ENCODE data around the gene CST1. TPM values are rescaled to one million over a fixed set of nuclear protein-coding genes. Genes with fewer than 3 reads are reported as not detected.
"Not testable (repeated sequence)": the region's sequence is repeated elsewhere in the genome, so short reads cannot be mapped to it uniquely, and the experiment has no call there.

CST1 gene
- total RNA-seq, 1 donor from 2014 or later: not detected

DNA sequence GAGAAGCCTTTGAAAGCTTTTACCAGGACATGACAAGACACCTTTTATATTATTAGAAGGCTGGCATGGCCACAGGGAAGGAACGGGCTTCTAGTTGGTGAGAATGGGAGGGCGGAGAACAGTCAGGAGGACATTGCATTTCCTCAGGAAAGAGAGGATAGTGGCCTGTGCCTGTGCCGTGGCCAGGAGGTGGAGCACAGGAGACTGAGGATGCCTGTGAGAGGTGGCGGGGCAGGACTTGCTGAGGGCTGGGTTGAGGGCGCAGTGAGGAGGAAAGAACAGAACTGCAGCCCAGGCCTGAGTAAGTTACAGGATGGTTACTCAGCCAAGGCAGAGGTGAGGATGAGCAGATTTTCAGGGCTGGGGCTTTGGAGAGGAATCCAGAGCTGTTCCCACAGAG is 27.9 kb downstream of the CST1 start:
- not testable (repeated sequence) for H3K36me3 Mint-ChIP-seq (ENCODE audit: low read depth); DNase-seq (ENCODE audit: low spot score)

DNA sequence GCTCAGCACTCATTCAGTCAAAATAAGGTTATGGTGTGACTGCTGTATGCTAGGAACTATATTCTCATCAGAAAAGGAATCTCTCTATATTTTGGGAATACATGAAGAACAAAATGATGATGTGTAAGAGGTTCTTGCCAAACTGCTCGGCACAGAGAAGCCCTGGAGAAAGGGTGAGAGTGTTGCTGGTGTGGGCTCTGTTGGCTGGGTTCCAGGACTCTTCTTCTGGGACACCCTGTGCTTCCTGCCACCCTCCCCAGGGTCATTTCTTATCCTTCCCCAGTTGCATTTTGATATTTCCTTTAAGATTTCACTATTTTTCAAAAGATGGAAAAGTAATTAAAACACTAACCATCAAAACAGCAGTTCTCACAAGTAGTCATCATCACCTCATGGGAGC is 28.8 kb downstream of the CST1 start:
- intact Hi-C loops (cut with micrococcal nuclease): no loop called here
- DNase-seq (ENCODE audit: low spot score): no peak
- Mint-ChIP-seq H3K27me3 (ENCODE audit: insufficient read depth) (peaks cover 2% of the 10 kb centered on the region), H3K36me3 (ENCODE audit: low read depth) (no peaks in the 10 kb centered on the region), H3K9me3 (peaks cover 1% of the 10 kb centered on the region), H3K27ac (no peak overlapping the region), H3K4me3 (no peak overlapping the region), H3K4me1 (ENCODE audit: low read depth) (no peaks in the 10 kb centered on the region)

More for the DNA sequence above, 27.9 kb downstream of the CST1 start:
- H3K4me1 Mint-ChIP-seq (ENCODE audit: low read depth); intact Hi-C loops (cut with micrococcal nuclease); H3K4me3 Mint-ChIP-seq; H3K27me3 Mint-ChIP-seq (ENCODE audit: insufficient read depth); H3K27ac Mint-ChIP-seq; H3K9me3 Mint-ChIP-seq: not testable (repeated sequence)

DNA sequence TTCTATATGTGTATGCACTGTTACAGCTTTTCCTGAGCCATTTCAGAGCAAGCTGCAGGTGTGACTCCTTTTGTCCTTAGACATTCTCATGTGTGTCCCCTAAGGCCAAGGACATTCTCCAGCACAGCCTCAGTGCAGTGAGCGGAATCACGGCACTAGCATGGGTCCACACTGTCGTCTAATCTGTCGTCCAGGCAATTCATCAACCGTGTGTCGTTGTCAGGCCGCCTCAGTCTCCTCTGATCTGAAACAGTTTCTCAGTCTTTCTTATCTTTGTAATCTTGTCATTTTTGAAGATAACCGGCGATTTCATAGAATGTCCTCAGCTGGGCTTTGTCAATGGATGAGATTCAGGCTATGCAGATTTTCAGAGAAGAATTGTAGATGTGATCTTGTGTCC is 31.4 kb downstream of the CST1 start:
- H3K36me3 Mint-ChIP-seq (ENCODE audit: low read depth): not testable (repeated sequence)

DNA sequence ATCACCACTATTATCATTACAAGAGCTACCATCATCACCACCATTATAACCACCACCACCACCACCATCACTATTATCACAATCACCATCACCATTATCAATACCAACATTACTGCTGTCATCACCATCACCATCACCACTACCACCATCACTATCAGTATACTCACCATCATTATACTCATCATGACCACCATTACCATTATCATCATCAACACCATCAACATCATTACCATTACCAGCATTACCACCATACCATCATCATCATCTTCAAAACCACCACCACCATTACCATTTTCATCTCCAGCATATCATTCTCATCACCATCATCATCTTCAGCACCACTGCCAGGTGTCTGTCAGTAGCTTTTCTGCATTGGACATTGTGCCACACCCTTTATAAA is 39.0 kb downstream of the CST1 start:
- H3K4me1 Mint-ChIP-seq (ENCODE audit: low read depth); DNase-seq (ENCODE audit: low spot score); H3K4me3 Mint-ChIP-seq; H3K9me3 Mint-ChIP-seq; H3K36me3 Mint-ChIP-seq (ENCODE audit: low read depth); H3K27me3 Mint-ChIP-seq (ENCODE audit: insufficient read depth); H3K27ac Mint-ChIP-seq; intact Hi-C loops (cut with micrococcal nuclease): not testable (repeated sequence)

More for the DNA sequence above, 31.4 kb downstream of the CST1 start:
- DNase-seq (ENCODE audit: low spot score); H3K27ac Mint-ChIP-seq; intact Hi-C loops (cut with micrococcal nuclease); H3K27me3 Mint-ChIP-seq (ENCODE audit: insufficient read depth); H3K4me3 Mint-ChIP-seq; H3K9me3 Mint-ChIP-seq; H3K4me1 Mint-ChIP-seq (ENCODE audit: low read depth): not testable (repeated sequence)

DNA sequence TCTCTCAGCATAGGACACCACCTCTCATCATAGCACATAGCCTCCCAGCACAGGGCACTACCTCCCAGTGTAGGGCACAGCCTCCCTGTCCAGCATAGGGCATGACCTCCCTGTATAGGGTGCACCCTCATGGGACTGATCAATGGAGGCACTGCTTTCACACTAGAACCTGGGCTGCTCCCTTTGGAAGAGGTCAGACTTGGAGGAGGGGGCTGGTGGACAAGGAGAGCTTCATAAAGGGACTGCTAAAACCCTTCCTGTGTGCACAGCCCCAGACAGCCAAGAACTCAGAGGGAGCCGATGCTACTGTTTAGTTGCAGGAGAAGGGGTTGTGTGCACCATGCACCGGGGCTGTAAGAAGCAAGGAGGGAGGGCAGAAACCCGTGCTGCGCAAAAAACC is 40.0 kb downstream of the CST1 start:
- DNase-seq (ENCODE audit: low spot score): no peak
- no peak overlapping the region for H3K4me3 Mint-ChIP-seq
- no peaks in the 10 kb centered on the region for H3K36me3 Mint-ChIP-seq (ENCODE audit: low read depth)
- peaks cover 4% of the 10 kb centered on the region for H3K27me3 Mint-ChIP-seq (ENCODE audit: insufficient read depth)
- intact Hi-C loops (cut with micrococcal nuclease): no loop called here
- H3K27ac Mint-ChIP-seq: no peak overlapping the region
- no peaks in the 10 kb centered on the region for H3K9me3 Mint-ChIP-seq
- H3K4me1 Mint-ChIP-seq (ENCODE audit: low read depth): no peaks in the 10 kb centered on the region

DNA sequence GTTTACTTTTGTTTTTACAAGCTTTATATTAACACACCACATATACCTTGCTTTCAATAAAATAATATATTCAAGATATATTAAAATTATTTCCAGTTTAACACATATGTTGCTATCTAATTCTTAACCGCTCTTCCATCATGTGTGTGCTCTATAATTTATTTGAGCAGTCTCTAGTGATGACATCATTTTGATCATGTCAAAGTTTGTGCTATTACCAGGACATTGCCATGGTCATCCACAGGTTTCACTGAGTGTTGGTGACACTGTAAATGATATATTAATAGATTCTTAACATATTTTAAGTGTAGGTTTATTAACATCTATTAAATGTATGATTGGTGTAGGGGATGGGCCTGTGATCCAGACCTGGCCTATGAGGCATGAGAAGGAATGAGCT is 44.8 kb downstream of the CST1 start:
- Mint-ChIP-seq H3K9me3 (no peaks in the 10 kb centered on the region), H3K27ac (no peak overlapping the region), H3K4me1 (ENCODE audit: low read depth) (no peaks in the 10 kb centered on the region), H3K4me3 (no peak overlapping the region), H3K36me3 (ENCODE audit: low read depth) (no peaks in the 10 kb centered on the region), H3K27me3 (ENCODE audit: insufficient read depth) (peaks cover 4% of the 10 kb centered on the region)
- intact Hi-C loops (cut with micrococcal nuclease): no loop called here
- DNase-seq (ENCODE audit: low spot score): no peak

DNA sequence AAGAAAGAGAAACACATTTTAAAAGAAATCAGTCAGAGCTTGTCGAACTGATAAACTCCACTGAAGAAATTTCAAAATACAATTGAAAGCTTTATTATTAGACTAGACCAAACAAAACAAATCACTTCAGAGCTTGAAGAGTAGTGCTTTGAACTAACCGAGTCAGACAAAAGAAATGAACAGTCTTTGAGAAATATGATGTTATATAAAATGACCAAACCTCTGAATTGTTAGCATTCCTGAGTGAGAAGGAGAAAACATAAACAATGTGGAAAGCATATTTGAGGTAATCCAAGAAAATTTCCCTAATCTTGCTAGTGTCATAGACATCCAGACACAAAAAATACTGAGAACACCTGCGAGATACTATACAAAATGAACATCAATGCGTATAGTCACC is 48.7 kb downstream of the CST1 start:
- H3K4me1 Mint-ChIP-seq (ENCODE audit: low read depth): no peaks in the 10 kb centered on the region
- H3K27ac Mint-ChIP-seq: no peak overlapping the region
- no peak for DNase-seq (ENCODE audit: low spot score)

DNA sequence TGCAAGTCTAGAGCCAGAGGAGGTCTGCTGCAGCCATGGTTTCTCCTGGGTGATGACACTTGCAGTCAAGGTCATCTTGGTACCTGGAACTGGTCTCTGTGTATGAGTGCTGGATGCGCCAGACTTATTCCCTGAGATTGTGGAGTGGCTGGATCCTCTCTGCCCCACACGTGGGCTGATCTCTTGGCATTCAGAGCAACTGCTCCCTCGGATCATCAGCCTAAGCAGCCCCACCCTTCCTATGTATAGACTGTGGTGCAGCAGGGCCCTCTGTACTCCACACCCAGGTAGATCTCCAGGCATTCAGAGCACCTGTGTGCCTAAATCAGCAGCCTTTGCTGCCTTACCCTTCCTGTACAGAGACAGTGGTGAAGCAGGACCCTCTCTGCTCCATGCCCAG is 49.8 kb downstream of the CST1 start:
- Mint-ChIP-seq H3K27me3 (ENCODE audit: insufficient read depth) (peaks cover 2% of the 10 kb centered on the region), H3K36me3 (ENCODE audit: low read depth) (no peaks in the 10 kb centered on the region), H3K9me3 (no peaks in the 10 kb centered on the region), H3K4me3 (no peak overlapping the region), H3K27ac (no peak overlapping the region), H3K4me1 (ENCODE audit: low read depth) (no peaks in the 10 kb centered on the region)
- no peak for DNase-seq (ENCODE audit: low spot score)
- intact Hi-C loops (cut with micrococcal nuclease): no loop called here

More for the DNA sequence above, 48.7 kb downstream of the CST1 start:
- Mint-ChIP-seq H3K27me3 (ENCODE audit: insufficient read depth) (peaks cover 4% of the 10 kb centered on the region), H3K9me3 (no peaks in the 10 kb centered on the region), H3K36me3 (ENCODE audit: low read depth) (no peaks in the 10 kb centered on the region), H3K4me3 (no peak overlapping the region)
- intact Hi-C loops (cut with micrococcal nuclease): no loop called here

DNA sequence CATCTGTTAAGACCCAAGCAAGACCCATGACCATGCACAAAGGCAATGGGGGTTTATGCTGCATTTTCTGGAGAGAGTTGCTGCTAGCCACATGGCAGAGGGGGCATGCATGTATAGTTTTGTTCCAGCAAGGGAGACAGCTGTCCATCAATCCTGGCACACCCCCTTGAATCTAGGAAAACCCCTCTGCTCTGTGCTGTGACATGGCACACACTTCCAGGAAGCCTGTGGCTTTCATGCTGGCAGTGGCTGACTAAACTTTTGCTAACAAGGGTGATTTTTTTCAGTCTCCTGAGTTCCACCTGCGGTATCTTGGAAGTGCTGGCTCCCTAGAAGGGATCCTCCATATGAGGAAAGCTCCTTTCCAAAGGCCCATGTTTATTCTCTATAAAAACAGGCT is 52.8 kb downstream of the CST1 start:
- no peaks in the 10 kb centered on the region for H3K36me3 Mint-ChIP-seq (ENCODE audit: low read depth)
- H3K4me1 Mint-ChIP-seq (ENCODE audit: low read depth): no peaks in the 10 kb centered on the region
- no peak overlapping the region for H3K4me3 Mint-ChIP-seq
- no peak for DNase-seq (ENCODE audit: low spot score)
- intact Hi-C loops (cut with micrococcal nuclease): no loop called here
- no peak overlapping the region for H3K27ac Mint-ChIP-seq
- H3K27me3 Mint-ChIP-seq (ENCODE audit: insufficient read depth): peaks cover 8% of the 10 kb centered on the region
- no peaks in the 10 kb centered on the region for H3K9me3 Mint-ChIP-seq

Other genes starting within 250 kb of the CST1 start
- not detected in 2 replicates for gene CST9L, start 182.5 kb downstream of the CST1 start, total RNA-seq
- gene CST9, start 145.0 kb downstream of the CST1 start, total RNA-seq: not detected in 2 replicates
- gene CST3, start 113.0 kb downstream of the CST1 start, total RNA-seq: 0.31 and 0.61 TPM in 2 replicates
- gene CST4, start 61.9 kb downstream of the CST1 start, total RNA-seq: not detected in 2 replicates
- not detected in 2 replicates for gene CST2, start 75.8 kb upstream of the CST1 start, total RNA-seq
- gene CST5, start 128.8 kb upstream of the CST1 start, total RNA-seq: not detected in 2 replicates
- gene GGTLC1, start 237.8 kb upstream of the CST1 start, total RNA-seq: not detected in 2 replicates